Adrenal gland (tissue), 12 donors: ENCODE data around the gene C5orf47. TPM values are rescaled to one million over a fixed set of nuclear protein-coding genes. Genes with fewer than 3 reads are reported as not detected.

Experiments
- DNase-seq, 7 donors: peaks; one replicate each; pipeline ENCODE4 v3.0.0-alpha.2; 2019 to 2020
- H3K27ac ChIP-seq, 5 donors: fragments of 200-600 bp; sonication (generic) in 4 of 5; 1 replicate in 3 of 5; 2 replicates in 2 of 5; pipeline versions ENCODE4 v1.5.1 to v1.8.0; 2016 to 2020; ENCODE audit warnings: mild to moderate bottlenecking in 1 of 5
- H3K27me3 ChIP-seq: fragments of 200-600 bp; 2 replicates; pipeline ENCODE4 v1.8.0; 2021
- H3K36me3 ChIP-seq, 2 donors: fragments of 200-600 bp; replicated peaks in 1 of 2; 1 replicate in 1 of 2; 2 replicates in 1 of 2; pipeline versions ENCODE4 v1.5.1 to v1.8.0; 2018 to 2022
- H3K4me1 ChIP-seq, 2 donors: fragments of 200-600 bp; replicated peaks in 1 of 2; 1 replicate in 1 of 2; 2 replicates in 1 of 2; pipeline versions ENCODE4 v1.5.1 to v1.8.0; 2018 to 2021
- H3K4me3 ChIP-seq, 4 donors: fragments of 200-600 bp; sonication (generic) in 3 of 4; one replicate each; pipeline ENCODE4 v1.5.1; 2016 to 2018
- H3K9me3 ChIP-seq, 3 donors: fragments of 200-600 bp; sonication (generic) in 1 of 3; replicated peaks in 1 of 3; 1 replicate in 2 of 3; 2 replicates in 1 of 3; pipeline versions ENCODE4 v1.5.1 to v1.8.0; 2016 to 2021
- POLR2A ChIP-seq, 2 donors: fragments of 450-650 bp; IDR thresholded peaks; one replicate each; pipeline ENCODE4 v1.6.1; 2017; ENCODE audit warnings: antibody characterized with exemption in 2 of 2, mild to moderate bottlenecking in 2 of 2, moderate library complexity in 1 of 2
- WGBS, 4 donors: extraction: QIAGEN DNeasy Blood & Tissue Kit in 2 of 4; methylation state at CpG; one replicate each; pipeline versions ENCODE4 v1.1.5 to v1.1.7; 2013 to 2017; 5-methylcytosine and 5-hydroxymethylcytosine counted together
- intact Hi-C, 2 donors: fragments of 100-400 bp; cut with DNase I; formaldehyde crosslinking; loops; one replicate each; pipeline versions ENCODE4 v1.14.1 to v1.15.0; 2022 to 2023
- polyA plus RNA-seq, 3 donors: library from polyadenylated mRNA; stranded (reverse); fragments of 200-250 nt in 2 of 3; fragments of 350-450 nt in 1 of 3; fragmentation: Illumina TruSeq in 1 of 3; extraction: RNeasy Lipid Tissue Mini Kit (QIAGEN cat#74804) in 1 of 3; gene quantifications; one replicate each; pipeline ENCODE4 v1.2.3, GENCODE V29; 2013 to 2014
- total RNA-seq, 9 donors: library from RNA; depleted of rRNA in 4 of 9; stranded (reverse); fragments of >200 nt in 4 of 9; fragments of 120-200 nt in 1 of 9; fragmentation: NEBNext Ultra II Directional in 1 of 9; extraction: Animal tissue kit (Norgen Biotek cat#: 25700) in 1 of 9; gene quantifications; one replicate each; pipeline versions ENCODE4 v1.1.0 to v1.2.4, GENCODE V29; 2013 to 2023
- TF ChIP-seq, protein P1 (sequence below), 6 experiments: fragments of 450-650 bp in 4 of 6; fragments of 200-600 bp in 2 of 6; sonication (generic) in 1 of 6; IDR thresholded peaks; 1 replicate in 5 of 6; 2 replicates in 1 of 6; pipeline versions ENCODE4 v1.5.1 to v1.8.0; 2016 to 2021; ENCODE audit warnings: antibody characterized with exemption in 6 of 6, mild to moderate bottlenecking in 2 of 6, moderate library complexity in 1 of 6
- donor health status: healthy with polysubstance abuse.
- donor health status: Bipolar disorder and iron deficiency.
- donor health status: DM: yes; HTN: yes; CAD: no.
- donor health status: DM: no; HTN: no; CAD: no.
- donor health status: DM: no; HTN: no; CAD: no.
- donor health status: DM: yes; HTN: yes; CAD: no.

The C5orf47 gene
- total and polyA plus RNA-seq, 12 donors = 0.08 to 0.25 (median 0.16) TPM; not detected in 5

DNA sequence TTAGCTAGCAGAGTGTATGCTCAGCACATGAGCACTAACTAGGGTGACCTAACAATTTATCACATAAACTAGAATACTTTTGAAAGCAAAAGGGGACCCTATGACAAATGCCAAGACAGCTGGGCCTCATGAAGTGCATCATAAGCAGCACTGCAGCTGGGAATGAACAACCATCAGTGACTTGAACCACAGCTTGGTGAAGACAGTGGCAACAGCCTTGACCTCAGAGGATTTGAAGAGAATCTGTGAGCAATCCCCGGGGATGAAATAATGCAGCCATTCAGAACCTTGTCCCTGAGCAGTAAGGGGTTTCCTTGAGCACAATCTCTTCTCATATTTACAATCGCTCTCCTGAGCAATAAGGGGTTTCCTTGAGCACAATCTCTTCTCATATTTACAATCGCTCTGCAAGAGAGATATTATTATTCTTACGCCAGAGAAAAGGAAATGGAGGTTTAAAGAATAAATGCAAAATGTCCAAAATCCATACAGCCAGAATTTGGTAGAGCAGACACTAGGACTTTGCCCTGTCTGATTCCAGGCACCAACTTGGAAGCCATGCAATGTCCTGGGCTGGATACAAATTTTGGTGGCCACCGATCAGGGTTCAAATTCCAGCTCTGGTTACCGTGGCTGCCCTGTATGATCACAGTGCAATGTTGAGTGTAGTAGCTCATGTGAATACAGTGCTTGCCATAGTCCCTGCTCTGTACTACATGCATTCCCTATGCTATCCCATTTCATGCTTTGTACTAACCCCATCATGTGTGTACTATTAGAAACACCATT is 55.7 kb downstream of the C5orf47 start:
- H3K36me3 ChIP-seq = no peaks in the 10 kb centered on the region
- H3K9me3 ChIP-seq = no peaks in the 10 kb centered on the region
- WGBS, 4 donors = 52 to 66% (median 59%) methylated on average over 6 of the region's 6 CpGs
- H3K4me1 ChIP-seq = no peaks in the 10 kb centered on the region
- intact Hi-C loops = loop anchor here in 1 of 2 donors (5.0 kb wide), 1 partner anchor 268 kb away; no protein-coding TSS in a partner anchor
- DNase-seq = no peak
- no peak for TF ChIP-seq POLR2A (IDR thresholded peaks at IDR 0.05)
- TF ChIP-seq, protein P1, sequence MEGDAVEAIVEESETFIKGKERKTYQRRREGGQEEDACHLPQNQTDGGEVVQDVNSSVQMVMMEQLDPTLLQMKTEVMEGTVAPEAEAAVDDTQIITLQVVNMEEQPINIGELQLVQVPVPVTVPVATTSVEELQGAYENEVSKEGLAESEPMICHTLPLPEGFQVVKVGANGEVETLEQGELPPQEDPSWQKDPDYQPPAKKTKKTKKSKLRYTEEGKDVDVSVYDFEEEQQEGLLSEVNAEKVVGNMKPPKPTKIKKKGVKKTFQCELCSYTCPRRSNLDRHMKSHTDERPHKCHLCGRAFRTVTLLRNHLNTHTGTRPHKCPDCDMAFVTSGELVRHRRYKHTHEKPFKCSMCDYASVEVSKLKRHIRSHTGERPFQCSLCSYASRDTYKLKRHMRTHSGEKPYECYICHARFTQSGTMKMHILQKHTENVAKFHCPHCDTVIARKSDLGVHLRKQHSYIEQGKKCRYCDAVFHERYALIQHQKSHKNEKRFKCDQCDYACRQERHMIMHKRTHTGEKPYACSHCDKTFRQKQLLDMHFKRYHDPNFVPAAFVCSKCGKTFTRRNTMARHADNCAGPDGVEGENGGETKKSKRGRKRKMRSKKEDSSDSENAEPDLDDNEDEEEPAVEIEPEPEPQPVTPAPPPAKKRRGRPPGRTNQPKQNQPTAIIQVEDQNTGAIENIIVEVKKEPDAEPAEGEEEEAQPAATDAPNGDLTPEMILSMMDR (IDR thresholded peaks at IDR 0.05) = no peak
- H3K4me3 ChIP-seq = no peak overlapping the region
- no peak overlapping the region for H3K27ac ChIP-seq
- H3K27me3 ChIP-seq = no peaks in the 10 kb centered on the region

DNA sequence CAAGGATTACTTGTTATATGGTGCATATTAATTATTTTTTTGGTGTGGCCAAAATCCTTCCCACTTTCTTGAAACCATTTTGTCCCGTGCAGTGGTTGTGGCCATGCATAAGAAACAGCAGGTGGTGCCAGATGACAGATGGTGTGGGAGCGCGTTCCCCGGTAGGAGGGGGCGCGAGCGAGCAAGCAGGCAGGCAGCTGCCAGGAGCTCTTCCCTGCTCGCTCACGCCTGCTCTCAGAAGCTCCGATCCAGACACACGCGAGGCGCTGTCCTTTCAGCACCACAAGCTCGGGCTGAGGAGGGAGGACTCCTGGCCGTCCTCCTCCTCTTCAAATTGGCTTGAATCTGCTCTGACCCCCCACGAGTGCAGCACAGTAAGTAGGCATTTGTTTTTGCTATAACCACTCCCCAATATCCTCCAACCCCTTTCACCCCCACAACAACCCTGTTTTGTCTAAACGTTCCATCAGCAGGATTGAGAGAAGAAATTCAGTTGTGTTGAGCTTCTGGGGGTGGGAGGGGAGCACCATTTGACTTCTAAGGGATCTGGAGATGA is 56.6 kb downstream of the C5orf47 start, which contains the start of gene NSG2:
TSS of gene NSG2 (plus strand) at position 237 of the 556 bp plus-strand sequence. CDS start 1,050 bp downstream, outside the sequence.
- WGBS, 4 donors = 4 to 7% (median 5%) methylated on average over 9 to 17 of the region's 17 CpGs

DNA sequence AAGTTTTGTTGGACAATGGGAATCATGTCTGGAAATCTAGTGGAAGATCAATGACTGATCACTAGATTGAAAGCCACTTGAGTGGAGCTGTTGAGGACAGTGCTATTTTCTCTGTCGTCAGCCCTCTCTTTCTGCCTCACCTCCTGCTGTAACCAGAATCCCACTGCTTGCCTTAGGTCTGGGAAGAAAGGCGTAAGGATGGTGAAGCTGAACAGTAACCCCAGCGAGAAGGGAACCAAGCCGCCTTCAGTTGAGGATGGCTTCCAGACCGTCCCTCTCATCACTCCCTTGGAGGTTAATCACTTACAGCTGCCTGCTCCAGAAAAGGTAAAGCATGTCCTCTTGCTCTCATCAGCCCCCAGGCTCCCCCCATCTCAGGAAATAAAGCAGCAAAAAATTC is 57.6 kb downstream of the C5orf47 start:
- no peak for DNase-seq
- TF ChIP-seq, protein P1 (IDR thresholded peaks at IDR 0.05) = no peak
- TF ChIP-seq POLR2A (IDR thresholded peaks at IDR 0.05) = no peak
- Histone ChIP-seq H3K9me3 (no peaks in the 10 kb centered on the region), H3K36me3 (no peaks in the 10 kb centered on the region), H3K27ac (no peak overlapping the region), H3K27me3 (no peaks in the 10 kb centered on the region), H3K4me1 (no peaks in the 10 kb centered on the region), H3K4me3 (no peak overlapping the region)
- intact Hi-C loops = loop anchor here (2.0 to 5.0 kb wide), 2 partner anchors 266 kb away; no protein-coding TSS in a partner anchor
- WGBS, 4 donors = 61 to 73% (median 63%) methylated on average over 5 of the region's 5 CpGs

More for the DNA sequence above, 56.6 kb downstream of the C5orf47 start, which contains the start of gene NSG2:
- no peak for TF ChIP-seq POLR2A (IDR thresholded peaks at IDR 0.05)
- TF ChIP-seq, protein P1 (IDR thresholded peaks at IDR 0.05) = peak; percentile 20 to 83 (median 74)
- no peak within 1 kb of the TSS for H3K4me3 ChIP-seq
- H3K27ac ChIP-seq = no peak within 1 kb of the TSS
- intact Hi-C loops = loop anchor here (2.0 to 5.0 kb wide), 2 partner anchors 267 kb away; no protein-coding TSS in a partner anchor
- H3K9me3 ChIP-seq = no peaks in the 10 kb centered on the region
- no peaks in the 10 kb centered on the region for H3K36me3 ChIP-seq
- peak; percentile 86 to 94 (median 89) for DNase-seq
- H3K4me1 ChIP-seq = no peaks in the 10 kb centered on the region
- H3K27me3 ChIP-seq = no peaks in the 10 kb centered on the region

DNA sequence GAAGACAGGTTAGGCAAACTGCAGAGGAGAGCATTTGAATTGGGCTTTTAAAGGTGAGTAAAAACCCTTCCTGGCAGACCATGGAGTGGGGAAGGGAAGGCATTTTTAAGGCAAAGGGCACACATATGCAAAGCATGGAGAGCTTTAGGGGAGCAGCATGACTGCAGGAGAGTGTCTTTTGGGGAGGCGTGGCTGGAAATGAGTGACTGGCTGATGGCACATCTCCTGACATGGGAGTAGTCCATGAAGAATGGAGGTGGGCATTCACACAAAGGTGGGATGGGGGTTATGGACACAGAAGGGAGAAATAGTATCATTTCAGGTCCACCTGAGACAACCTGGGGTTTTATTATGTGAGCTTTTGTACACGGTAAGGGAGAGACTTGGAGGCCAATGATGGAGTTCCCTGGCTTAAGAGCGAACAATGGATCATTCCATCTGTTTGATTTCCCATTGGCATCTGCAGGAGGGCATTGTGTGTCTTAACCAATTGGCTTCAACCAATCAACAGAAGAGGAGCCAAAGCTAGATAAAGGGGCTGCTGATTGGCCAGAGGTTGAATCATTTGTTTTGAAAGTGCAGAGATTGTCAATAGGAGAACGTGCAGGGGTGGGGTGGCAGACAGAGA is 58.6 kb downstream of the C5orf47 start:
- intact Hi-C loops = loop anchor here (2.0 to 5.0 kb wide), 2 partner anchors 265 kb away; no protein-coding TSS in a partner anchor
- Histone ChIP-seq H3K9me3 (no peaks in the 10 kb centered on the region), H3K36me3 (no peaks in the 10 kb centered on the region), H3K27me3 (no peaks in the 10 kb centered on the region), H3K27ac (no peak overlapping the region), H3K4me1 (no peaks in the 10 kb centered on the region), H3K4me3 (no peak overlapping the region)
- no peak for TF ChIP-seq POLR2A (IDR thresholded peaks at IDR 0.05)
- TF ChIP-seq, protein P1 (IDR thresholded peaks at IDR 0.05) = no peak
- 71 to 75% (median 73%) methylated on average over 4 of the region's 4 CpGs for WGBS, 4 donors
- DNase-seq = no peak
